Measurements from ENCODE around the gene ONECUT1. TPM values are rescaled to one million over a fixed set of nuclear protein-coding genes. Genes with fewer than 3 reads are reported as not detected.

Gene ONECUT1
- total and polyA plus RNA-seq, 7 donors, result not detected

DNA sequence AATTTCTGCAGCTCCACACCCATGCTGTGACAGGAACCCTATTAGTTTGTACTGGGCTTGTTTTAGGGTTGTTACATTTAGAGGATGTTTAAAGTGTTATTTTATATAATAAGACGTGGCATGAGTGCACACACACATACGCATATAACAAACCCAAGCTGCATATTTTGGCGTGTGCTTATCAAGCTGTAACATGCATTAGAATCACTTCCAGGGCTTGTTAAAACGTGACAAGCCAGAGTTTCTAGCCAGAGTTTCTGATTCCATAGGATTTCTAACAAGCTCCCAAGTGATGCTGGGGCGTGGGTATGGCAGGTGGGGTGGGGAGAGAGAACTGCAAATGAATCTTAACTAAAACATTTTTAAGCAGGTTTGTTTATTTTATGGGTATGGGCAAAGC lies 17.4 kb downstream of the ONECUT1 start:
- no peaks in the 10 kb centered on the region for H3K9me3 ChIP-seq
- TF ChIP-seq, protein P1, sequence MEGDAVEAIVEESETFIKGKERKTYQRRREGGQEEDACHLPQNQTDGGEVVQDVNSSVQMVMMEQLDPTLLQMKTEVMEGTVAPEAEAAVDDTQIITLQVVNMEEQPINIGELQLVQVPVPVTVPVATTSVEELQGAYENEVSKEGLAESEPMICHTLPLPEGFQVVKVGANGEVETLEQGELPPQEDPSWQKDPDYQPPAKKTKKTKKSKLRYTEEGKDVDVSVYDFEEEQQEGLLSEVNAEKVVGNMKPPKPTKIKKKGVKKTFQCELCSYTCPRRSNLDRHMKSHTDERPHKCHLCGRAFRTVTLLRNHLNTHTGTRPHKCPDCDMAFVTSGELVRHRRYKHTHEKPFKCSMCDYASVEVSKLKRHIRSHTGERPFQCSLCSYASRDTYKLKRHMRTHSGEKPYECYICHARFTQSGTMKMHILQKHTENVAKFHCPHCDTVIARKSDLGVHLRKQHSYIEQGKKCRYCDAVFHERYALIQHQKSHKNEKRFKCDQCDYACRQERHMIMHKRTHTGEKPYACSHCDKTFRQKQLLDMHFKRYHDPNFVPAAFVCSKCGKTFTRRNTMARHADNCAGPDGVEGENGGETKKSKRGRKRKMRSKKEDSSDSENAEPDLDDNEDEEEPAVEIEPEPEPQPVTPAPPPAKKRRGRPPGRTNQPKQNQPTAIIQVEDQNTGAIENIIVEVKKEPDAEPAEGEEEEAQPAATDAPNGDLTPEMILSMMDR (IDR thresholded peaks at IDR 0.05), result no peak
- 47 to 52% (median 49%) methylated on average over 5 of the region's 5 CpGs for WGBS, 3 donors
- intact Hi-C loops (cut with DNase I), result no loop called here
- H3K27ac ChIP-seq, result no peak overlapping the region
- peaks cover under 1 to 54% (median 6%) of the 10 kb centered on the region in 3 donors for H3K27me3 ChIP-seq (ENCODE audit: insufficient read depth in 3 of 3, low read length in 2 of 3)
- H3K4me3 ChIP-seq, result no peak overlapping the region
- H3K4me1 ChIP-seq, result no peaks in the 10 kb centered on the region
- no peaks in the 10 kb centered on the region for H3K36me3 ChIP-seq (ENCODE audit: insufficient read depth in 1 of 2, low read depth in 1 of 2)
- no peak for DNase-seq
- ATAC-seq, result no peak

DNA sequence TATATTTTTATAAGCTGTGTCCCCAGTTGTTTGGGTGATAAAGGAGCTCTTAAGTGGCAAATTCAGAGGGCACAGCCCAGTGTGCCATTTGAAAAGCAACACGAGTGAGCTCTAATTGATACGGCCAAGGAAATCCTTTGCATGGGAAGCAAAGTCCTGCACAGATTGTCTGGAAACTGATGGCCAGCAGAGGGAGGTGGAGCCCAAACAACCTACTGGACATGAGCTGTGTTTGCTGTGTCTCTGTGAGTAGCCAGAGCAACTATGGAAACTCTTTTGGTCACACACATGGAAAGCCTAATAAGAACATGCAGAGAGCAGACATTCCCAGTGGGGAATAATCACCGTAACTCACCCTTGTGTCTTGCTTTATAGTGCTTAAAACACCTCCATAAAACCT lies 24.4 kb downstream of the ONECUT1 start:
- Histone ChIP-seq H3K27ac (no peak overlapping the region), H3K4me3 (no peak overlapping the region), H3K9me3 (no peaks in the 10 kb centered on the region), H3K36me3 (ENCODE audit: insufficient read depth in 1 of 2, low read depth in 1 of 2) (no peaks in the 10 kb centered on the region), H3K27me3 (ENCODE audit: insufficient read depth in 3 of 3, low read length in 2 of 3) (peaks cover 0 to 12% (median 7%) of the 10 kb centered on the region in 3 donors), H3K4me1 (no peaks in the 10 kb centered on the region)
- ATAC-seq (no peak), DNase-seq (no peak)
- WGBS, 3 donors, result 50 to 58% (median 51%) methylated on average over 3 of the region's 3 CpGs
- TF ChIP-seq, protein P1 (IDR thresholded peaks at IDR 0.05), result no peak
- intact Hi-C loops (cut with DNase I), result no loop called here

DNA sequence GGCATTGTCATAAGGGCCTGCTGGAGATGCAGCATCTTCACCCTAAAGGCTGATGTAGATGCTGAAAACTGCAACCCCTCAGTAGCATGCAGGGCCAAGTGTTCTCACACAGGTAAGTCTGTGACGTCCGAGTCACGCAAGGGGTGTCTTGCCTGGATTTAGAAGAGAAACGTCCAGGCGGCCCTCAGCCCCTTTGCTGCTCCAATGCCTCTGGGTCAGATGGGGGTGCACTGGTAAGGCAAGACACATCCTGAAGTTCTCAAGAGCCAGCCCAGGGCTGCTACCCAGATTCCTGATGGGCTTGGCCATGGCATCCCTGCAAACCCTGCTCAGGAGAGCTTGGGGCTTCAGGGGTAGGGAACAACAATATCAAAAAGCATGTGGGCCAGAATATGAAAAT lies 25.4 kb downstream of the ONECUT1 start:
- H3K4me1 ChIP-seq, result no peaks in the 10 kb centered on the region
- no peaks in the 10 kb centered on the region for H3K36me3 ChIP-seq (ENCODE audit: insufficient read depth in 1 of 2, low read depth in 1 of 2)
- H3K27me3 ChIP-seq (ENCODE audit: insufficient read depth in 3 of 3, low read length in 2 of 3), result peaks cover 0 to 11% (median 7%) of the 10 kb centered on the region in 3 donors
- DNase-seq (no peak), ATAC-seq (no peak)
- intact Hi-C loops (cut with DNase I), result no loop called here
- no peaks in the 10 kb centered on the region for H3K9me3 ChIP-seq
- TF ChIP-seq, protein P1 (IDR thresholded peaks at IDR 0.05), result no peak
- no peak overlapping the region for H3K27ac ChIP-seq
- WGBS, 3 donors, result 77 to 90% (median 87%) methylated on average over 5 of the region's 5 CpGs
- H3K4me3 ChIP-seq, result no peak overlapping the region

DNA sequence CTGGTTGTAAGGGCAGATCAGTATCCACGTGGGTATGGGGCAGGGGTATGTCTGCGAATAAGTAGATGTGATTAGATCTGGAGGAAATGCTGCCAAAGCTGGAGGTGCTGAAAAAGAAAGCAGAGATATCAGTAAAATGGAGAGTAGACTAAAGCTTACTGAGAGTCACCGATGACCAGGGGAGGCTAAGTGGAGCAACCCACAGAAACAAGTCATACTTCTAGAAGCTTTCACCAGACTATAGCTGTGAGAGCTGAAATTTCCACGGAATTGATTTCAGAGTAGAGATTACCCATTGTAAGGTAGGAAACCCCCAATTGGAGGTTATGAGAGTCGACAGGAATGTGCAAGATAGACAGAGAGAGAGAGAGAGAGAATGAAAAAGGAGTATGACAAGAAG lies 27.5 kb downstream of the ONECUT1 start:
- Histone ChIP-seq H3K27me3 (ENCODE audit: insufficient read depth in 3 of 3, low read length in 2 of 3) (peaks cover 0 to 5% (median 4%) of the 10 kb centered on the region in 3 donors), H3K4me3 (no peak overlapping the region), H3K36me3 (ENCODE audit: insufficient read depth in 1 of 2, low read depth in 1 of 2) (no peaks in the 10 kb centered on the region), H3K9me3 (no peaks in the 10 kb centered on the region), H3K27ac (no peak overlapping the region), H3K4me1 (no peaks in the 10 kb centered on the region)
- 69 to 79% (median 69%) methylated on average over 5 of the region's 5 CpGs for WGBS, 3 donors
- DNase-seq (no peak), ATAC-seq (no peak)
- TF ChIP-seq, protein P1 (IDR thresholded peaks at IDR 0.05), result no peak
- intact Hi-C loops (cut with DNase I), result no loop called here

DNA sequence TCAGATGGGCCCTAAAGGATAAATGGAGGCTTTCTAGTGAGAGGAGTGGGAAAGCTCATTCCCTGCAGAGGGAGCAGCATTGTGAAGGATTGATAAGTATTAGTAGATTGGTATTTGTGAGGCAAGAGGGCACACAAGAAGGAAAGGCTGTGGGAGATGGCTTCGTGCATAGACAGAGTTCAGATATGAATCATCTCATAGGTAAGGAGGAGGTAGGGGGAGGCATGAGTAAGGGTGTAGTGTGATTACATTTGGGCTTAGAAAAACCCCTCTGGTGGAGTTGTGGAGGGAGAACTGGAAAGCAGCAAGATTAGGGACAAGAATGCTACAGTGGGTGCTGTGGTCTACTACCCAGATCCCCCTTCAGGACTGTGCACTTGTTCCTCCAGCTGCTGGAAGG lies 29.6 kb downstream of the ONECUT1 start:
- Histone ChIP-seq H3K4me1 (no peaks in the 10 kb centered on the region), H3K27ac (no peak overlapping the region), H3K9me3 (no peaks in the 10 kb centered on the region), H3K36me3 (ENCODE audit: insufficient read depth in 1 of 2, low read depth in 1 of 2) (no peaks in the 10 kb centered on the region), H3K27me3 (ENCODE audit: insufficient read depth in 3 of 3, low read length in 2 of 3) (peaks cover 0 to 4% (median 4%) of the 10 kb centered on the region in 3 donors), H3K4me3 (no peak overlapping the region)
- TF ChIP-seq, protein P1 (IDR thresholded peaks at IDR 0.05), result no peak
- ATAC-seq (no peak), DNase-seq (no peak)
- 81 to 92% (median 85%) methylated on average over 1 of the region's 1 CpG for WGBS, 3 donors
- intact Hi-C loops (cut with DNase I), result no loop called here

Measured in psoas muscle (tissue), 8 donors.